MM.1S (cell line): Measurements from ENCODE around the gene TUBB4B.

Experiments
- CTCF ChIP-seq: fragments of 300-600 bp; sonication (generic); IDR thresholded peaks from 2 replicates; pipeline ENCODE4 v1.5.1; 2016; ENCODE audit warnings: antibody characterized with exemption, low read length, mixed read lengths
- EZH2 ChIP-seq: fragments of 300-600 bp; sonication (generic); optimal IDR thresholded peaks from 2 replicates; pipeline ENCODE3; 2017; ENCODE audit warnings: low read depth, mild to moderate bottlenecking, antibody characterized with exemption, low read length, mixed read lengths

DNA sequence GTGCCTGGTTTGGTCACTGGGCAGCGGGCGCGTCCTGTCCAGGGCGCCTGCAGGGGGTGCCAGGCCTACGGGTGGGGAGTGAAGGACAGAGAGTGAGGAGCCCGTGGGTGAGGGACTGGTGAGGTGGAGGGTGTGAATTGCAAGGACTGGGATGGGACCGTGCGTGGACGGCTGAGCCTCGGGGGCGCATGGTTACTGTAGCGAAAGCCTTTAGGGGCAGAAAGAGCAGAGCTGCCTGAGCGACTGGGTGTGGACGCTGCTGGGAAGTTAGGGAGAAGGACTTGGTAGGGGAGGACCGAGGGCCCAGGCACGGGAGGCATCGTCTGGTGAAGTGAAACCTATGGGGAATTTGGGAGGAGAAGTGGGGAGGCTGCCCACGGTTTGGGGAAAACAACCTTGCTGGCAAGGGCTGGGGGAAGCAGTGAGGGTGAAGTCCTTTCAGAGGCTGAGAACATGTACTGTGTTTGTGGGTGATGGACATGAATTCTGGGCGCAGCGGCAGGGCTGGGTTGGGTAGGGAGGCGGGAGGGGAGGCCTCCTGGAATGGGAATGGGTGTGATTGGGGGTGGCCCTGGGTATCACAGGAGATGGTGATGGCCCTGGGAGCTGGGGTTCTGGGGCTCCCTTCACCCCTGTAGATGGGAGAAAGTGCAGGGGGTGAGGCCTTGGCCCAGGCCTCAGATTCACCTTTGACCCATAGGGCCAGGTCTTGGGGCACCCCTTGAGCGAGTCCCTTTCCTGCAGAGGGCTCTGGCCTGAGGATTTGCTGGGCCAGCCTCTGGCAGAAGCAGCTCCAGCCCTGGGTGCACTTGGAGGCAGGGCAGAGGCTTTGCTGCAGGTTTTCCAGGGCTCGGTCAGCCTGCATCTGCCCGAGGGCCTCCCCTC lies 34.7 kb downstream of the TUBB4B start:
- TF ChIP-seq CTCF (no peak), EZH2 (no peak)
